GM12878 (cell line): ENCODE data around the gene HENMT1. TPM values are rescaled to one million over a fixed set of nuclear protein-coding genes. Genes with fewer than 3 reads are reported as not detected.

ENCODE experiments used
- ATAC-seq: fragments of 200-7000 bp; cut with Tn5 transposase; 3 replicates; pipeline ENCODE4 v1.9.1; 2020; ENCODE audit warnings: mild to moderate bottlenecking, moderate library complexity
- BruUV-seq: library from RNA; stranded (reverse); fragments of 400-500 nt; replicated peaks from 2 replicates; lab custom pipeline; 2021; lab: Mats Ljungman, UMichigan
- CTCF ChIA-PET: fragments of 300-600 bp; sonication (Branson Sonifier 250); formaldehyde crosslinking; extraction: SDS; loops from one replicate; lab custom pipeline; 2021; ENCODE audit warnings: inconsistent platforms; lab: Yijun Ruan, JAX
- POLR2A ChIA-PET: fragments of 350-600 bp; formaldehyde crosslinking; extraction: SDS; loops from one replicate; lab custom pipeline; 2021; ENCODE audit warnings: inconsistent platforms; lab: Charles Lee
- RAD21 ChIA-PET: fragments of 300-600 bp; sonication (Branson Sonifier 250); formaldehyde crosslinking; loops from one replicate; lab custom pipeline; 2023; ENCODE audit warnings: antibody characterized with exemption; ENCODE audit not compliant: unreplicated experiment; lab: Charles Lee
- SMC1A ChIA-PET: fragments of 300-600 bp; sonication (Branson Sonifier 250); formaldehyde crosslinking; loops from one replicate; lab custom pipeline; 2023; ENCODE audit not compliant: unreplicated experiment, uncharacterized antibody; lab: Charles Lee
- DNase-seq: peaks from one replicate; pipeline ENCODE4 v3.0.0-alpha.2; 2011; ENCODE audit warnings: low read depth, low spot score
- FAIRE-seq: peaks from 3 replicates; lab custom pipeline; 2011; peaks lifted over from hg19 to GRCh38; lab: Jason Lieb, UNC
- H2AFZ ChIP-seq: 2 replicates; pipeline ENCODE4 v1.6.0; 2011; ENCODE audit warnings: low read depth, low read length, control low read depth; ENCODE audit not compliant: control insufficient read depth
- H3K27ac ChIP-seq: 2 replicates; pipeline ENCODE4 v1.5.1; 2011; ENCODE audit warnings: control low read depth; ENCODE audit not compliant: control insufficient read depth, insufficient read depth
- H3K27me3 ChIP-seq, 2 experiments: replicated peaks in 1 of 2; 2 replicates each; pipeline versions ENCODE4 v1.6.0 to v1.6.1; 2011; ENCODE audit warnings: low read length in 1 of 2; ENCODE audit not compliant: control insufficient read depth in 2 of 2, insufficient read depth in 2 of 2
- H3K36me3 ChIP-seq, 2 experiments: 2 replicates each; pipeline ENCODE4 v1.5.1; 2011; ENCODE audit warnings: low read length in 1 of 2; ENCODE audit not compliant: control insufficient read depth in 2 of 2, insufficient read depth in 2 of 2
- H3K4me1 ChIP-seq: 2 replicates; pipeline ENCODE4 v1.6.1; 2011; ENCODE audit warnings: mild to moderate bottlenecking, low read length, moderate library complexity, mixed read lengths; ENCODE audit not compliant: control insufficient read depth, insufficient read depth
- H3K4me2 ChIP-seq: 2 replicates; pipeline ENCODE4 v1.6.0; 2011; ENCODE audit warnings: control low read depth; ENCODE audit not compliant: control insufficient read depth, insufficient read depth
- H3K4me3 ChIP-seq: fragments of 200-600 bp; sonication (generic); 2 replicates; pipeline ENCODE4 v1.5.1; 2016
- H3K79me2 ChIP-seq: 2 replicates; pipeline ENCODE4 v1.6.0; 2011; ENCODE audit warnings: low read length; ENCODE audit not compliant: control insufficient read depth, insufficient read depth
- H3K9ac ChIP-seq: 2 replicates; pipeline ENCODE4 v1.8.0; 2011; ENCODE audit warnings: low read length, control low read depth, mixed read lengths; ENCODE audit not compliant: control insufficient read depth, insufficient read depth
- H3K9me3 ChIP-seq: replicated peaks from 3 replicates; pipeline ENCODE4 v1.5.1; 2011; ENCODE audit warnings: mild to moderate bottlenecking, low read length; ENCODE audit not compliant: control insufficient read depth, insufficient read depth
- H4K20me1 ChIP-seq: 2 replicates; pipeline ENCODE4 v1.6.0; 2011; ENCODE audit not compliant: control insufficient read depth, insufficient read depth
- CBX3 ChIP-seq: fragments of 200-600 bp; sonication (generic); IDR thresholded peaks from 2 replicates; pipeline ENCODE4 v1.6.1; 2016; ENCODE audit warnings: low read depth, borderline replicate concordance
- DPF2 ChIP-seq: fragments of 450-650 bp; IDR thresholded peaks from 2 replicates; pipeline ENCODE4 v1.6.1; 2017; ENCODE audit warnings: mild to moderate bottlenecking
- EP300 ChIP-seq, 2 experiments: fragments of 150-350 bp in 1 of 2; IDR thresholded peaks; 2 replicates each; pipeline ENCODE4 v1.6.1; 2011 to 2012; ENCODE audit warnings: low read depth in 2 of 2, low read length in 2 of 2, borderline replicate concordance in 1 of 2, improper control_type of control experiment in 1 of 2, inconsistent platforms in 1 of 2; ENCODE audit not compliant: control insufficient read depth in 1 of 2
- FOXK2 ChIP-seq: fragments of 450-650 bp; IDR thresholded peaks from 2 replicates; pipeline ENCODE4 v1.6.1; 2017; ENCODE audit warnings: mild to moderate bottlenecking, moderate library complexity
- FOXM1 ChIP-seq: IDR thresholded peaks from 2 replicates; pipeline ENCODE4 v1.6.1; 2012; ENCODE audit warnings: low read depth, mild to moderate bottlenecking, inconsistent platforms, low read length, moderate library complexity
- IRF4 ChIP-seq: IDR thresholded peaks from 2 replicates; pipeline ENCODE4 v1.6.1; 2011; ENCODE audit warnings: low read depth, low read length
- MEF2B ChIP-seq: fragments of 450-650 bp; IDR thresholded peaks from 2 replicates; pipeline ENCODE4 v1.6.1; 2018; ENCODE audit warnings: mild to moderate bottlenecking, moderate library complexity; ENCODE audit not compliant: partially characterized antibody, poor library complexity, severe bottlenecking
- PAX8 ChIP-seq: fragments of 450-650 bp; IDR thresholded peaks from 2 replicates; pipeline ENCODE4 v1.6.1; 2017; ENCODE audit warnings: mild to moderate bottlenecking, moderate library complexity
- RCOR1 ChIP-seq: conservative IDR thresholded peaks from 2 replicates; pipeline ENCODE4 v1.6.1; 2012; ENCODE audit warnings: low read depth, low read length, improper control_type of control experiment
- RELA ChIP-seq: fragments of 450-650 bp; IDR thresholded peaks from 2 replicates; pipeline ENCODE4 v1.8.0; 2014; ENCODE audit warnings: borderline replicate concordance; ENCODE audit not compliant: partially characterized antibody
- TCF7 ChIP-seq: IDR thresholded peaks from 2 replicates; pipeline ENCODE4 v1.6.1; 2014; ENCODE audit warnings: antibody characterized with exemption, borderline replicate concordance
- WGBS: methylation state at CpG from one replicate; pipeline ENCODE4 v1.1.6; 2016; ENCODE audit warnings: low lambda C conversion rate; ENCODE audit not compliant: insufficient replicate concordance, insufficient coverage; ENCODE audit errors: missing lambda C conversion rate; 5-methylcytosine and 5-hydroxymethylcytosine counted together
- in situ Hi-C: fragments of 300-500 bp; cut with MboI; formaldehyde crosslinking; loops from 9 replicates; pipeline ENCODE4 v1.14.3; 2018; ENCODE audit warnings: mixed read lengths
- intact Hi-C: fragments of 100-400 bp; cut with micrococcal nuclease; formaldehyde crosslinking; loops from one replicate; pipeline ENCODE4 v1.14.2; 2022; ENCODE audit not compliant: unreplicated experiment
- polyA plus RNA-seq, 11 experiments: library from polyadenylated mRNA; depleted of rRNA in 4 of 11; unstranded in 6 of 11; stranded (reverse) in 5 of 11; fragments of >200 nt; fragmentation: Nextera tagmentation in 4 of 11; fragmentation: Illumina TruSeq in 1 of 11; extraction: Ambion mirVana in 4 of 11; extraction: Trizol in 1 of 11; gene quantifications; 1 replicate in 1 of 11; 2 replicates in 10 of 11; pipeline versions ENCODE4 v1.2.1 to v1.2.3, GENCODE V29; 2011 to 2016; ENCODE audit warnings: inconsistent platforms in 2 of 11, missing spikeins in 2 of 11, low read depth in 1 of 11
- total RNA-seq, 4 experiments: library from RNA; depleted of rRNA in 3 of 4; stranded (reverse); fragments of >200 nt in 3 of 4; fragmentation: Illumina TruSeq in 1 of 4; extraction: Trizol in 1 of 4; gene quantifications; 2 replicates each; pipeline versions ENCODE4 v1.2.1 to v1.2.3, GENCODE V29; 2013 to 2021
- TF ChIP-seq, protein P1 (sequence below): fragments of 450-650 bp; IDR thresholded peaks from 2 replicates; pipeline ENCODE4 v1.6.1; 2017; ENCODE audit warnings: mild to moderate bottlenecking, low read depth, inconsistent platforms; ENCODE audit not compliant: poor library complexity, severe bottlenecking
- TF ChIP-seq, protein P2 (sequence below): IDR thresholded peaks from 2 replicates; pipeline ENCODE4 v1.6.1; 2012; ENCODE audit warnings: low read depth, low read length, improper control_type of control experiment
- TF ChIP-seq, protein P3 (sequence below): fragments of 150-350 bp; IDR thresholded peaks from 2 replicates; pipeline ENCODE4 v1.6.1; 2016; ENCODE audit warnings: low read depth, low read length
- TF ChIP-seq, protein P4 (sequence below): fragments of 450-650 bp; IDR thresholded peaks from 2 replicates; pipeline ENCODE4 v1.6.1; 2014; ENCODE audit warnings: mild to moderate bottlenecking

HENMT1 gene
- total and polyA plus RNA-seq, 10 of the 15 experiments (the other 5 are each of a cell fraction or from before 2014, with no cell fraction given), result 4.4 to 15.6 (median 10.4) TPM

DNA sequence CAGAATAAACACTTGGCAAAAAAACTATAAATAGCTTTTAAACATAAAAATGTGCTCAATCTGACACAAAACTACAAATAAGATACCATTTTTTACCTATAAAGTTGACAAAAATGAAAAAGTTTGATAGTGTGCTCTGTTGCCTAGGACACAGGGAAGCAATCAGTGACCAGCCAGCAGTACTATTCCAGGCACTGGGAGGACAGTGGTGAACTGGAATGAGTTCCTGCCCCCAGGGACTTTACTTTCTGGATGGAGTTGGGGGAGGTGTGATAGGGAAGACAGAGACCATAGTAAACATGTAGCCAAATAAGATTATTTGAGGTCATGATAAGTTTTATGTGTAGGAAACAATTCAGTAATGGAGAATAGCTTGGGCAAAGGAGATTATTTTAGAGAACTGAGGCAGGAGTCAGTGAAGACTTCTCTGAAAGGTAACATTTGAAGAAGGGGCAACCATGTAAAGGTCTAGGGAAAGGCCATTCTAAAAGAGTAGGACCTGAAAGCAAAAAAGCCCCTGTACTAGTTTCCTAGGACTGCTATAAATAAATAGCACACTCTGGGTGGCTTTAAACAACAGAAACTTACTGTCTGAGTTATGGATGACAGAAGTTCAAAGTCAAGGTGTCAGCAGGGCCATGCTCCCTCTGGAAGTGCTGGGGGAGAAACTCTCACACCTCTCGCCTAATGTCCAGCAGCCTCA lies 59.0 kb downstream of the HENMT1 start (continued):
- TF ChIP-seq, protein P1, sequence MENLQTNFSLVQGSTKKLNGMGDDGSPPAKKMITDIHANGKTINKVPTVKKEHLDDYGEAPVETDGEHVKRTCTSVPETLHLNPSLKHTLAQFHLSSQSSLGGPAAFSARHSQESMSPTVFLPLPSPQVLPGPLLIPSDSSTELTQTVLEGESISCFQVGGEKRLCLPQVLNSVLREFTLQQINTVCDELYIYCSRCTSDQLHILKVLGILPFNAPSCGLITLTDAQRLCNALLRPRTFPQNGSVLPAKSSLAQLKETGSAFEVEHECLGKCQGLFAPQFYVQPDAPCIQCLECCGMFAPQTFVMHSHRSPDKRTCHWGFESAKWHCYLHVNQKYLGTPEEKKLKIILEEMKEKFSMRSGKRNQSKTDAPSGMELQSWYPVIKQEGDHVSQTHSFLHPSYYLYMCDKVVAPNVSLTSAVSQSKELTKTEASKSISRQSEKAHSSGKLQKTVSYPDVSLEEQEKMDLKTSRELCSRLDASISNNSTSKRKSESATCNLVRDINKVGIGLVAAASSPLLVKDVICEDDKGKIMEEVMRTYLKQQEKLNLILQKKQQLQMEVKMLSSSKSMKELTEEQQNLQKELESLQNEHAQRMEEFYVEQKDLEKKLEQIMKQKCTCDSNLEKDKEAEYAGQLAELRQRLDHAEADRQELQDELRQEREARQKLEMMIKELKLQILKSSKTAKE, result no peak
- no peak for TF ChIP-seq DPF2
- TF ChIP-seq, protein P2, sequence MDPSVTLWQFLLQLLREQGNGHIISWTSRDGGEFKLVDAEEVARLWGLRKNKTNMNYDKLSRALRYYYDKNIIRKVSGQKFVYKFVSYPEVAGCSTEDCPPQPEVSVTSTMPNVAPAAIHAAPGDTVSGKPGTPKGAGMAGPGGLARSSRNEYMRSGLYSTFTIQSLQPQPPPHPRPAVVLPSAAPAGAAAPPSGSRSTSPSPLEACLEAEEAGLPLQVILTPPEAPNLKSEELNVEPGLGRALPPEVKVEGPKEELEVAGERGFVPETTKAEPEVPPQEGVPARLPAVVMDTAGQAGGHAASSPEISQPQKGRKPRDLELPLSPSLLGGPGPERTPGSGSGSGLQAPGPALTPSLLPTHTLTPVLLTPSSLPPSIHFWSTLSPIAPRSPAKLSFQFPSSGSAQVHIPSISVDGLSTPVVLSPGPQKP, result no peak

DNA sequence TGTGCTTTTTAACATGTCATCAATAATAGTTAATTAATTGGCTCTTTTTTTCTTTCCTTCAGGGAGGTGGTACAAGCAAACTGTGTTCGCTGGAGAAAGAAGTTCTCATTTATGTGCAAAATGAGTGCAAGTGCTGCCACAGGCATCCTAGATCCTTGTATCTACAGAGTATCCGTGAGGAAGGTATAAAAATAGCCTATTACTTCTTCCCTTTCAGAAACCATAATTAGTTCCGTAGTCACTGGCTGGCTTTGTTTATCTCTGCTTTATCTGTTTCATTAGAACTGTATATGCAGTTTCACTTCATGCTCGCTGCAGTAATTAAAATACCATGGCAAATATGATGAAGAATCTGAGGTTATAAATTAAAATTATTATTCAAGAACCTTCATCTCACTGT lies 60.4 kb downstream of the HENMT1 start:
- ChIA-PET POLR2A (no interaction called here), SMC1A (no interaction called here), RAD21 (no interaction called here), CTCF (no interaction called here)
- no peaks in the 10 kb centered on the region for H3K79me2 ChIP-seq
- FAIRE-seq (no peak), ATAC-seq (no peak), DNase-seq (no peak)
- H3K4me3 ChIP-seq, result no peak overlapping the region
- H3K4me2 ChIP-seq, result no peak overlapping the region
- in situ Hi-C loops (no loop called here), intact Hi-C loops (no loop called here)
- 98% methylated on average over 4 of the region's 4 CpGs for WGBS
- no peak overlapping the region for H2AFZ ChIP-seq
- no peak overlapping the region for H3K9ac ChIP-seq
- no TSS peak for BruUV-seq
- H3K27me3 ChIP-seq, result no peaks in the 10 kb centered on the region
- H3K4me1 ChIP-seq, result no peaks in the 10 kb centered on the region
- no peak overlapping the region for H3K27ac ChIP-seq
- H4K20me1 ChIP-seq, result no peaks in the 10 kb centered on the region
- H3K36me3 ChIP-seq, result no peaks in the 10 kb centered on the region; a peak in 1 of 4 replicates
- no peaks in the 10 kb centered on the region for H3K9me3 ChIP-seq
- no peak for TF ChIP-seq TCF7
- TF ChIP-seq FOXK2, result no peak
- no peak for TF ChIP-seq PAX8
- TF ChIP-seq CBX3, result no peak
- TF ChIP-seq RCOR1, result no peak
- TF ChIP-seq, protein P3, sequence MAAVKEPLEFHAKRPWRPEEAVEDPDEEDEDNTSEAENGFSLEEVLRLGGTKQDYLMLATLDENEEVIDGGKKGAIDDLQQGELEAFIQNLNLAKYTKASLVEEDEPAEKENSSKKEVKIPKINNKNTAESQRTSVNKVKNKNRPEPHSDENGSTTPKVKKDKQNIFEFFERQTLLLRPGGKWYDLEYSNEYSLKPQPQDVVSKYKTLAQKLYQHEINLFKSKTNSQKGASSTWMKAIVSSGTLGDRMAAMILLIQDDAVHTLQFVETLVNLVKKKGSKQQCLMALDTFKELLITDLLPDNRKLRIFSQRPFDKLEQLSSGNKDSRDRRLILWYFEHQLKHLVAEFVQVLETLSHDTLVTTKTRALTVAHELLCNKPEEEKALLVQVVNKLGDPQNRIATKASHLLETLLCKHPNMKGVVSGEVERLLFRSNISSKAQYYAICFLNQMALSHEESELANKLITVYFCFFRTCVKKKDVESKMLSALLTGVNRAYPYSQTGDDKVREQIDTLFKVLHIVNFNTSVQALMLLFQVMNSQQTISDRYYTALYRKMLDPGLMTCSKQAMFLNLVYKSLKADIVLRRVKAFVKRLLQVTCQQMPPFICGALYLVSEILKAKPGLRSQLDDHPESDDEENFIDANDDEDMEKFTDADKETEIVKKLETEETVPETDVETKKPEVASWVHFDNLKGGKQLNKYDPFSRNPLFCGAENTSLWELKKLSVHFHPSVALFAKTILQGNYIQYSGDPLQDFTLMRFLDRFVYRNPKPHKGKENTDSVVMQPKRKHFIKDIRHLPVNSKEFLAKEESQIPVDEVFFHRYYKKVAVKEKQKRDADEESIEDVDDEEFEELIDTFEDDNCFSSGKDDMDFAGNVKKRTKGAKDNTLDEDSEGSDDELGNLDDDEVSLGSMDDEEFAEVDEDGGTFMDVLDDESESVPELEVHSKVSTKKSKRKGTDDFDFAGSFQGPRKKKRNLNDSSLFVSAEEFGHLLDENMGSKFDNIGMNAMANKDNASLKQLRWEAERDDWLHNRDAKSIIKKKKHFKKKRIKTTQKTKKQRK, result no peak
- TF ChIP-seq, protein P4, sequence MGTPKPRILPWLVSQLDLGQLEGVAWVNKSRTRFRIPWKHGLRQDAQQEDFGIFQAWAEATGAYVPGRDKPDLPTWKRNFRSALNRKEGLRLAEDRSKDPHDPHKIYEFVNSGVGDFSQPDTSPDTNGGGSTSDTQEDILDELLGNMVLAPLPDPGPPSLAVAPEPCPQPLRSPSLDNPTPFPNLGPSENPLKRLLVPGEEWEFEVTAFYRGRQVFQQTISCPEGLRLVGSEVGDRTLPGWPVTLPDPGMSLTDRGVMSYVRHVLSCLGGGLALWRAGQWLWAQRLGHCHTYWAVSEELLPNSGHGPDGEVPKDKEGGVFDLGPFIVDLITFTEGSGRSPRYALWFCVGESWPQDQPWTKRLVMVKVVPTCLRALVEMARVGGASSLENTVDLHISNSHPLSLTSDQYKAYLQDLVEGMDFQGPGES, result no peak
- no peak for TF ChIP-seq IRF4
- TF ChIP-seq FOXM1, result no peak
- no peak for TF ChIP-seq MEF2B
- TF ChIP-seq EP300 (IDR thresholded peaks at IDR 0.05; ENCODE audit: borderline replicate concordance in 1 of 2, control insufficient read depth in 1 of 2, low read depth in 2 of 2, low read length in 2 of 2), result no peak
- TF ChIP-seq RELA, result no peak
